ENCODE data around the gene CBX1.

DNA sequence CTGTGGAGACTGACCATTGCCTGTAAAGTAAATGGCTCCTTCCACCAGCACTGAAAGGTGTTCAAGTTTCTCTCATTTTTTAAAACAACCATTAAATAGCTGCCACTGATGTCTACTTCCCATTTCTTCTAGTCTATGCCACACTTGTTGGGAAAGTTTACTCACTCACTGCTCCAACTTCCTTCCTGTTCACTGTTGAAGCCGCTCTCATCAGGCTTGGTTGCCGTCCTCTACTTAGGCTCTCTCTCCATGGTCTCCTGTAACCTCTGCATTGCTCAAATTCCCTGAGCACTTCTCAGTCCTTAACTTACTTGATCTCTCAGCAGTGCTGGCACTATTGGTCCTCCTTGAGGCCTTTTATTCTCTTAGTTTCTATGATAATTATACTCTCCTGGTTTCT, 38.7 kb upstream of the CBX1 start:
- TF ChIP-seq, protein P1, sequence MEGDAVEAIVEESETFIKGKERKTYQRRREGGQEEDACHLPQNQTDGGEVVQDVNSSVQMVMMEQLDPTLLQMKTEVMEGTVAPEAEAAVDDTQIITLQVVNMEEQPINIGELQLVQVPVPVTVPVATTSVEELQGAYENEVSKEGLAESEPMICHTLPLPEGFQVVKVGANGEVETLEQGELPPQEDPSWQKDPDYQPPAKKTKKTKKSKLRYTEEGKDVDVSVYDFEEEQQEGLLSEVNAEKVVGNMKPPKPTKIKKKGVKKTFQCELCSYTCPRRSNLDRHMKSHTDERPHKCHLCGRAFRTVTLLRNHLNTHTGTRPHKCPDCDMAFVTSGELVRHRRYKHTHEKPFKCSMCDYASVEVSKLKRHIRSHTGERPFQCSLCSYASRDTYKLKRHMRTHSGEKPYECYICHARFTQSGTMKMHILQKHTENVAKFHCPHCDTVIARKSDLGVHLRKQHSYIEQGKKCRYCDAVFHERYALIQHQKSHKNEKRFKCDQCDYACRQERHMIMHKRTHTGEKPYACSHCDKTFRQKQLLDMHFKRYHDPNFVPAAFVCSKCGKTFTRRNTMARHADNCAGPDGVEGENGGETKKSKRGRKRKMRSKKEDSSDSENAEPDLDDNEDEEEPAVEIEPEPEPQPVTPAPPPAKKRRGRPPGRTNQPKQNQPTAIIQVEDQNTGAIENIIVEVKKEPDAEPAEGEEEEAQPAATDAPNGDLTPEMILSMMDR (IDR thresholded peaks at IDR 0.05): no peak
- TF ChIP-seq POLR2A (IDR thresholded peaks at IDR 0.05): no peak

Measured in body of pancreas (tissue), 4 donors.